ENCODE results near the gene ARID4B.

ARID4B gene

GRCh38 chr1:235357485-235358373 lies 29.8 kb upstream of the ARID4B start:
- FAIRE-seq (no peak), DNase-seq (ENCODE audit: insufficient read length) (no peak)
- no peak for TF ChIP-seq POLR2AphosphoS5 (IDR thresholded peaks at IDR 0.05; ENCODE audit: low read depth, low read length)
- no peak for TF ChIP-seq TAF1 (IDR thresholded peaks at IDR 0.05; ENCODE audit: borderline replicate concordance, low read depth, low read length)

- TF ChIP-seq POLR2AphosphoS5 (IDR thresholded peaks at IDR 0.05; ENCODE audit: low read depth, low read length) (no peak), TAF1 (IDR thresholded peaks at IDR 0.05; ENCODE audit: borderline replicate concordance, low read depth, low read length) (no peak), POLR2A (IDR thresholded peaks at IDR 0.05; ENCODE audit: low read depth, low read length) (no peak)
- DNase-seq (ENCODE audit: insufficient read length) = no peak
- no peak for FAIRE-seq
Observed at GRCh38 chr1:235351898-235352297, 23.9 kb upstream of the ARID4B start.

- FAIRE-seq (no peak), DNase-seq (ENCODE audit: insufficient read length) (no peak)
- TF ChIP-seq POLR2A (IDR thresholded peaks at IDR 0.05; ENCODE audit: low read depth, low read length) (no peak), TAF1 (IDR thresholded peaks at IDR 0.05; ENCODE audit: borderline replicate concordance, low read depth, low read length) (no peak), POLR2AphosphoS5 (IDR thresholded peaks at IDR 0.05; ENCODE audit: low read depth, low read length) (no peak)
Observed at GRCh38 chr1:235351441-235351840, 23.5 kb upstream of the ARID4B start.

GRCh38 chr1:235343726-235344125 lies 15.7 kb upstream of the ARID4B start:
- no peak for FAIRE-seq
- TF ChIP-seq TAF1 (IDR thresholded peaks at IDR 0.05; ENCODE audit: borderline replicate concordance, low read depth, low read length) = no peak
- no peak for TF ChIP-seq POLR2A (IDR thresholded peaks at IDR 0.05; ENCODE audit: low read depth, low read length)
- TF ChIP-seq POLR2AphosphoS5 (IDR thresholded peaks at IDR 0.05; ENCODE audit: low read depth, low read length) = no peak
- DNase-seq (ENCODE audit: insufficient read length) = no peak

- DNase-seq (ENCODE audit: insufficient read length) (no peak), FAIRE-seq (no peak)
- TF ChIP-seq POLR2A (IDR thresholded peaks at IDR 0.05; ENCODE audit: low read depth, low read length) (no peak), POLR2AphosphoS5 (IDR thresholded peaks at IDR 0.05; ENCODE audit: low read depth, low read length) (no peak), TAF1 (IDR thresholded peaks at IDR 0.05; ENCODE audit: borderline replicate concordance, low read depth, low read length) (no peak)
Observed at GRCh38 chr1:235342471-235342870, 14.5 kb upstream of the ARID4B start.

- TF ChIP-seq POLR2AphosphoS5 (IDR thresholded peaks at IDR 0.05; ENCODE audit: low read depth, low read length) (no peak), POLR2A (IDR thresholded peaks at IDR 0.05; ENCODE audit: low read depth, low read length) (no peak), TAF1 (IDR thresholded peaks at IDR 0.05; ENCODE audit: borderline replicate concordance, low read depth, low read length) (no peak)
- FAIRE-seq (no peak), DNase-seq (ENCODE audit: insufficient read length) (no peak)
Observed at GRCh38 chr1:235342039-235342438, 14.1 kb upstream of the ARID4B start.

GRCh38 chr1:235341334-235341733 lies 13.4 kb upstream of the ARID4B start:
- FAIRE-seq = no peak
- no peak for DNase-seq (ENCODE audit: insufficient read length)
- TF ChIP-seq TAF1 (IDR thresholded peaks at IDR 0.05; ENCODE audit: borderline replicate concordance, low read depth, low read length) = no peak
- no peak for TF ChIP-seq POLR2A (IDR thresholded peaks at IDR 0.05; ENCODE audit: low read depth, low read length)
- TF ChIP-seq POLR2AphosphoS5 (IDR thresholded peaks at IDR 0.05; ENCODE audit: low read depth, low read length) = no peak

GRCh38 chr1:235339746-235340145 lies 11.8 kb upstream of the ARID4B start:
- TF ChIP-seq POLR2A (IDR thresholded peaks at IDR 0.05; ENCODE audit: low read depth, low read length) (no peak), POLR2AphosphoS5 (IDR thresholded peaks at IDR 0.05; ENCODE audit: low read depth, low read length) (no peak), TAF1 (IDR thresholded peaks at IDR 0.05; ENCODE audit: borderline replicate concordance, low read depth, low read length) (no peak)
- FAIRE-seq (no peak), DNase-seq (ENCODE audit: insufficient read length) (no peak)

- FAIRE-seq = no peak
- DNase-seq (ENCODE audit: insufficient read length) = no peak
- TF ChIP-seq POLR2A (IDR thresholded peaks at IDR 0.05; ENCODE audit: low read depth, low read length) (no peak), TAF1 (IDR thresholded peaks at IDR 0.05; ENCODE audit: borderline replicate concordance, low read depth, low read length) (no peak), POLR2AphosphoS5 (IDR thresholded peaks at IDR 0.05; ENCODE audit: low read depth, low read length) (no peak)
Observed at GRCh38 chr1:235336903-235337302, 8.9 kb upstream of the ARID4B start.

GRCh38 chr1:235331401-235331800 lies 3.4 kb upstream of the ARID4B start:
- no peak for DNase-seq (ENCODE audit: insufficient read length)
- FAIRE-seq = no peak
- TF ChIP-seq POLR2A (IDR thresholded peaks at IDR 0.05; ENCODE audit: low read depth, low read length) (no peak), TAF1 (IDR thresholded peaks at IDR 0.05; ENCODE audit: borderline replicate concordance, low read depth, low read length) (no peak), POLR2AphosphoS5 (IDR thresholded peaks at IDR 0.05; ENCODE audit: low read depth, low read length) (no peak)

- no peak for DNase-seq (ENCODE audit: insufficient read length)
- no peak for FAIRE-seq
- TF ChIP-seq TAF1 (IDR thresholded peaks at IDR 0.05; ENCODE audit: borderline replicate concordance, low read depth, low read length) (no peak), POLR2A (IDR thresholded peaks at IDR 0.05; ENCODE audit: low read depth, low read length) (no peak), POLR2AphosphoS5 (IDR thresholded peaks at IDR 0.05; ENCODE audit: low read depth, low read length) (no peak)
Observed at GRCh38 chr1:235330918-235331285, 2.9 kb upstream of the ARID4B start.
